ENCODE measurements around the gene WWOX. TPM values are rescaled to one million over a fixed set of nuclear protein-coding genes. Genes with fewer than 3 reads are reported as not detected.
A peak's percentile ranks its signal among the peaks of the same experiment; 100 is the strongest.

Gene WWOX
- total and polyA plus RNA-seq, 2 donors, result 15.4 to 23.9 TPM

- Histone ChIP-seq H3K9me3 (ENCODE audit: control insufficient read depth in 2 of 2, insufficient read depth in 1 of 2, low read length in 1 of 2) (no peaks in the 10 kb centered on the region), H3K36me3 (ENCODE audit: control insufficient read depth in 2 of 2, insufficient read depth in 2 of 2, low read length in 1 of 2) (no peaks in the 10 kb centered on the region), H3K27me3 (ENCODE audit: control insufficient read depth in 2 of 2, insufficient read depth in 1 of 2, low read length in 1 of 2) (no peaks in the 10 kb centered on the region), H3K4me1 (ENCODE audit: control insufficient read depth in 2 of 2, insufficient read depth in 2 of 2, low read length in 2 of 2) (no peaks in the 10 kb centered on the region), H3K27ac (ENCODE audit: low read depth in 1 of 2, low read length in 1 of 2) (no peak overlapping the region), H3K4me3 (ENCODE audit: low read length in 2 of 2) (no peak overlapping the region)
- DNase-seq (ENCODE audit: low read depth in 6 of 9, low spot score in 9 of 9), result no peak
- WGBS, result 96% methylated on average over 6 of the region's 6 CpGs
Observed at GRCh38 chr16:78695391-78695790, 595.9 kb downstream of the WWOX start.

- DNase-seq (ENCODE audit: low read depth in 6 of 9, low spot score in 9 of 9), result no peak
- H3K4me1 ChIP-seq (ENCODE audit: control insufficient read depth in 2 of 2, insufficient read depth in 2 of 2, low read length in 2 of 2), result no peaks in the 10 kb centered on the region
- WGBS, result 95% methylated on average over 2 of the region's 2 CpGs
Observed at GRCh38 chr16:78696797-78697196, 597.3 kb downstream of the WWOX start.

GRCh38 chr16:78697426-78697825 is 598.0 kb downstream of the WWOX start:
- no peak for DNase-seq (ENCODE audit: low read depth in 6 of 9, low spot score in 9 of 9)
- Histone ChIP-seq H3K4me1 (ENCODE audit: control insufficient read depth in 2 of 2, insufficient read depth in 2 of 2, low read length in 2 of 2) (no peaks in the 10 kb centered on the region), H3K36me3 (ENCODE audit: control insufficient read depth in 2 of 2, insufficient read depth in 2 of 2, low read length in 1 of 2) (no peaks in the 10 kb centered on the region), H3K9me3 (ENCODE audit: control insufficient read depth in 2 of 2, insufficient read depth in 1 of 2, low read length in 1 of 2) (no peaks in the 10 kb centered on the region), H3K4me3 (ENCODE audit: low read length in 2 of 2) (no peak overlapping the region), H3K27ac (ENCODE audit: low read depth in 1 of 2, low read length in 1 of 2) (no peak overlapping the region), H3K27me3 (ENCODE audit: control insufficient read depth in 2 of 2, insufficient read depth in 1 of 2, low read length in 1 of 2) (no peaks in the 10 kb centered on the region)
- WGBS, result 87% methylated on average over 5 of the region's 5 CpGs

More at GRCh38 chr16:78696797-78697196, 597.3 kb downstream of the WWOX start:
- Histone ChIP-seq H3K27ac (ENCODE audit: low read depth in 1 of 2, low read length in 1 of 2) (no peak overlapping the region), H3K9me3 (ENCODE audit: control insufficient read depth in 2 of 2, insufficient read depth in 1 of 2, low read length in 1 of 2) (no peaks in the 10 kb centered on the region), H3K36me3 (ENCODE audit: control insufficient read depth in 2 of 2, insufficient read depth in 2 of 2, low read length in 1 of 2) (no peaks in the 10 kb centered on the region), H3K4me3 (ENCODE audit: low read length in 2 of 2) (no peak overlapping the region), H3K27me3 (ENCODE audit: control insufficient read depth in 2 of 2, insufficient read depth in 1 of 2, low read length in 1 of 2) (no peaks in the 10 kb centered on the region)

DNA sequence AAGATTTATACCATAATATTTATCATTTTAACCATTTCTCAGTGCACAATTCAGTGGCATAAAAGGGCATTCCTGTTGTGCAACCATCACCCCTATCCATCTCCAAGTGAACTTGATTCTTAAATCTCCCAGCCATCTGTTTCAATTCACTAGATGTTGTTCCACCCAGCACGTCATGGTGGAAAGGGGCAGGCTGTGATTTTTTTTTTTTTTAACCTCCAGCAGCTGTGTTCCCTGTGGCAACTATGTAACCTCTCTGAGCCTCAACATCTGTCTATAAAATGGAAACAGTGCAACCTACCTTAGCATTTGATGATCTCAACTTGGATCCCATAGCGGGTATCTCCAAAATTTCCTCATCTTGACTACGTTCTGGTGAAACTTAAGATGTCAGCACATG is 604.5 kb downstream of the WWOX start:
- H3K36me3 ChIP-seq (ENCODE audit: control insufficient read depth in 2 of 2, insufficient read depth in 2 of 2, low read length in 1 of 2), result no peaks in the 10 kb centered on the region
- no peaks in the 10 kb centered on the region for H3K4me1 ChIP-seq (ENCODE audit: control insufficient read depth in 2 of 2, insufficient read depth in 2 of 2, low read length in 2 of 2)
- no peak for DNase-seq (ENCODE audit: low read depth in 6 of 9, low spot score in 9 of 9)
- no peak overlapping the region for H3K27ac ChIP-seq (ENCODE audit: low read depth in 1 of 2, low read length in 1 of 2)
- no peaks in the 10 kb centered on the region for H3K9me3 ChIP-seq (ENCODE audit: control insufficient read depth in 2 of 2, insufficient read depth in 1 of 2, low read length in 1 of 2)
- 93% methylated on average over 3 of the region's 3 CpGs for WGBS
- H3K4me3 ChIP-seq (ENCODE audit: low read length in 2 of 2), result no peak overlapping the region
- H3K27me3 ChIP-seq (ENCODE audit: control insufficient read depth in 2 of 2, insufficient read depth in 1 of 2, low read length in 1 of 2), result no peaks in the 10 kb centered on the region

GRCh38 chr16:78704416-78704815 is 605.0 kb downstream of the WWOX start:
- 94% methylated on average over 6 of the region's 6 CpGs for WGBS
- H3K9me3 ChIP-seq (ENCODE audit: control insufficient read depth in 2 of 2, insufficient read depth in 1 of 2, low read length in 1 of 2), result no peaks in the 10 kb centered on the region
- no peaks in the 10 kb centered on the region for H3K4me1 ChIP-seq (ENCODE audit: control insufficient read depth in 2 of 2, insufficient read depth in 2 of 2, low read length in 2 of 2)
- H3K27ac ChIP-seq (ENCODE audit: low read depth in 1 of 2, low read length in 1 of 2), result no peak overlapping the region
- DNase-seq (ENCODE audit: low read depth in 6 of 9, low spot score in 9 of 9), result no peak
- no peaks in the 10 kb centered on the region for H3K27me3 ChIP-seq (ENCODE audit: control insufficient read depth in 2 of 2, insufficient read depth in 1 of 2, low read length in 1 of 2)
- H3K36me3 ChIP-seq (ENCODE audit: control insufficient read depth in 2 of 2, insufficient read depth in 2 of 2, low read length in 1 of 2), result no peaks in the 10 kb centered on the region
- no peak overlapping the region for H3K4me3 ChIP-seq (ENCODE audit: low read length in 2 of 2)

DNA sequence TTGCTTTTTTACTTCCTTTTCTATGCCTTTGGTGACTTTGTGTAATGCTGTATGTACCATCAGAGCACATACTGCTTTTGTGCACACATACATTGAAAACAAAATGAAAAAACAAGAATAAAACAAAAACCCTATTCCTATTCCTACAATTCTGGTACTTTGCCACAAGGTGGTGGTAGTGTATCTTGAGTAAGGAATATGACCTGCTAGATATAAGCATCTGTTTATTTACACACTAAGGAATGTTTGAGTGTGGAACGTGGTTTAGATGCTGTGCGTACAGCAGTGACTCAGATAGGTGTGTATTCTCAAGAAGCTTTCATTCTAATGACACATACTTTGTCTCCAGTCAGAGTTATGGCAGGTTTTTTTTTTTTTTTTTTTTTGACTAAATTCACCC is 606.2 kb downstream of the WWOX start:
- Histone ChIP-seq H3K27me3 (ENCODE audit: control insufficient read depth in 2 of 2, insufficient read depth in 1 of 2, low read length in 1 of 2) (no peaks in the 10 kb centered on the region), H3K4me3 (ENCODE audit: low read length in 2 of 2) (no peak overlapping the region), H3K9me3 (ENCODE audit: control insufficient read depth in 2 of 2, insufficient read depth in 1 of 2, low read length in 1 of 2) (no peaks in the 10 kb centered on the region), H3K4me1 (ENCODE audit: control insufficient read depth in 2 of 2, insufficient read depth in 2 of 2, low read length in 2 of 2) (no peaks in the 10 kb centered on the region), H3K27ac (ENCODE audit: low read depth in 1 of 2, low read length in 1 of 2) (no peak overlapping the region), H3K36me3 (ENCODE audit: control insufficient read depth in 2 of 2, insufficient read depth in 2 of 2, low read length in 1 of 2) (no peaks in the 10 kb centered on the region)
- 80% methylated on average over 2 of the region's 2 CpGs for WGBS
- peak in 3 of 9 donors; percentile 3 to 10 (median 5) for DNase-seq (ENCODE audit: low read depth in 6 of 9, low spot score in 9 of 9)

- whole genome bisulfite sequencing, result 96% methylated on average over 6 of the region's 6 CpGs
- Histone ChIP-seq H3K36me3 (ENCODE audit: control insufficient read depth in 2 of 2, insufficient read depth in 2 of 2, low read length in 1 of 2) (no peaks in the 10 kb centered on the region), H3K9me3 (ENCODE audit: control insufficient read depth in 2 of 2, insufficient read depth in 1 of 2, low read length in 1 of 2) (no peaks in the 10 kb centered on the region), H3K4me3 (ENCODE audit: low read length in 2 of 2) (no peak overlapping the region), H3K27me3 (ENCODE audit: control insufficient read depth in 2 of 2, insufficient read depth in 1 of 2, low read length in 1 of 2) (no peaks in the 10 kb centered on the region), H3K4me1 (ENCODE audit: control insufficient read depth in 2 of 2, insufficient read depth in 2 of 2, low read length in 2 of 2) (no peaks in the 10 kb centered on the region), H3K27ac (ENCODE audit: low read depth in 1 of 2, low read length in 1 of 2) (no peak overlapping the region)
- no peak for DNase-seq (ENCODE audit: low read depth in 6 of 9, low spot score in 9 of 9)
Observed at GRCh38 chr16:78706637-78707036, 607.2 kb downstream of the WWOX start.

DNA sequence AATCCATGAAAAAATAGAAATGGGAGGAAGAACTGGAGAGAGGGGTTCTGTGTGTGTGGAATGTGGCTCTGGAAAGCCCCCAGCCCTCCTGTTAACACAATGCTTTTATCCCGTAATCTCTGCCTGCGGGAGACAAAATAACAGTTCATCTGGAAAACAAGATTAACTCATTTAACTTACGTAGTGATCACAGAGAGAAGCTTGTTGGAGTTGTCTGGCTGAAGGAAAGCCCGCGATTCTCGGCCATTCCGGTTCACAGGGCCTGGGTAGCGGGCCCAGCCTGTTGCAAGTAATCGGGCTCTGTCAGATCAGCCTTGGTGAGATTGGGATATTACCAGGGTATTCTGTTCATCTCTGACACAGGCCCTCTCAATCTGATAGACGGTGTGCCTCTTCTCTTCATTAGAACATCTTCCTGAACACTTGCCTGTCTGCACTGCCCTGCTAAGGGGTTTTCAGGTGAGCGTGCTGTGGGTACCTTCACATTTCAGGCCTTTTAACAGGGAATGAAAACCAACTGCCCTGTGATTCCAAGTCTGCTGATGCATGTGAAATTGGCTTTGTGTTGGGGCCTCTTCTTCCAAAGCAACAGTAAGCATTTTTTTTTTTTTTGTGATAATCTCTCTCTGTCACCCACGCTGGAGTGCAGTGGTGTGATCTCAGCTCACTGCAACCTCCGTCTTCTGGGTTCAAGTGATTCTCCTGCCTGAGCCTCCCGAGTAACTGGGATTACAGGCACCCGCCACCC is 609.9 kb downstream of the WWOX start:
- DNase-seq (ENCODE audit: low read depth in 6 of 9, low spot score in 9 of 9), result no peak
- H3K27ac ChIP-seq (ENCODE audit: low read depth in 1 of 2, low read length in 1 of 2), result no peak overlapping the region
- WGBS, result 95% methylated on average over 15 of the region's 15 CpGs
- H3K27me3 ChIP-seq (ENCODE audit: control insufficient read depth in 2 of 2, insufficient read depth in 1 of 2, low read length in 1 of 2), result no peaks in the 10 kb centered on the region
- H3K4me1 ChIP-seq (ENCODE audit: control insufficient read depth in 2 of 2, insufficient read depth in 2 of 2, low read length in 2 of 2), result no peaks in the 10 kb centered on the region
- H3K4me3 ChIP-seq (ENCODE audit: low read length in 2 of 2), result no peak overlapping the region
- H3K36me3 ChIP-seq (ENCODE audit: control insufficient read depth in 2 of 2, insufficient read depth in 2 of 2, low read length in 1 of 2), result no peaks in the 10 kb centered on the region
- no peaks in the 10 kb centered on the region for H3K9me3 ChIP-seq (ENCODE audit: control insufficient read depth in 2 of 2, insufficient read depth in 1 of 2, low read length in 1 of 2)

- no peak for DNase-seq (ENCODE audit: low read depth in 6 of 9, low spot score in 9 of 9)
- no peaks in the 10 kb centered on the region for H3K4me1 ChIP-seq (ENCODE audit: control insufficient read depth in 2 of 2, insufficient read depth in 2 of 2, low read length in 2 of 2)
- no peaks in the 10 kb centered on the region for H3K9me3 ChIP-seq (ENCODE audit: control insufficient read depth in 2 of 2, insufficient read depth in 1 of 2, low read length in 1 of 2)
- no peak overlapping the region for H3K27ac ChIP-seq (ENCODE audit: low read depth in 1 of 2, low read length in 1 of 2)
- WGBS, result 93% methylated on average over 3 of the region's 3 CpGs
- H3K4me3 ChIP-seq (ENCODE audit: low read length in 2 of 2), result no peak overlapping the region
- no peaks in the 10 kb centered on the region for H3K36me3 ChIP-seq (ENCODE audit: control insufficient read depth in 2 of 2, insufficient read depth in 2 of 2, low read length in 1 of 2)
- H3K27me3 ChIP-seq (ENCODE audit: control insufficient read depth in 2 of 2, insufficient read depth in 1 of 2, low read length in 1 of 2), result no peaks in the 10 kb centered on the region
Observed at GRCh38 chr16:78715106-78715505, 615.7 kb downstream of the WWOX start.
